ENCODE results near the gene DUXB.

DNA sequence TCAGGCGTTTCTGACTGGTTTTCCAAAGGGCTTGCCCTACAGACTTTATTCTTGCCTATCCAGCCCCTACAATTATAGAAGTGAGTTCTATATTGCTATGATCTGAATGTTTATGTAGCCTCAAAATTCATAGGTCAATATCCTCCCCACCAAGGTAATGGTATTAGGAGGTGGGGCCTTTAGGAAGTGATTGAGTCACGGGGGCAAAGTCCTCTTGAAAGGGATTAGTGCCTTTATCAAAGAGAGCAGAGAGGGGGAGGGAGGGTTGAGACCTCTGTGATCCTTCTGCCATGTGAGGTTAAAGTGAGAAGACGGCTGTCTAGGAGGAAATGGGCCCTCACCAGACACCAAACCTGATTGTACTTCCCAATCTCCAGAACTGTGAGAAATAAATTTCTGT lies 26.0 kb upstream of the DUXB start:
- TF ChIP-seq, protein P1, sequence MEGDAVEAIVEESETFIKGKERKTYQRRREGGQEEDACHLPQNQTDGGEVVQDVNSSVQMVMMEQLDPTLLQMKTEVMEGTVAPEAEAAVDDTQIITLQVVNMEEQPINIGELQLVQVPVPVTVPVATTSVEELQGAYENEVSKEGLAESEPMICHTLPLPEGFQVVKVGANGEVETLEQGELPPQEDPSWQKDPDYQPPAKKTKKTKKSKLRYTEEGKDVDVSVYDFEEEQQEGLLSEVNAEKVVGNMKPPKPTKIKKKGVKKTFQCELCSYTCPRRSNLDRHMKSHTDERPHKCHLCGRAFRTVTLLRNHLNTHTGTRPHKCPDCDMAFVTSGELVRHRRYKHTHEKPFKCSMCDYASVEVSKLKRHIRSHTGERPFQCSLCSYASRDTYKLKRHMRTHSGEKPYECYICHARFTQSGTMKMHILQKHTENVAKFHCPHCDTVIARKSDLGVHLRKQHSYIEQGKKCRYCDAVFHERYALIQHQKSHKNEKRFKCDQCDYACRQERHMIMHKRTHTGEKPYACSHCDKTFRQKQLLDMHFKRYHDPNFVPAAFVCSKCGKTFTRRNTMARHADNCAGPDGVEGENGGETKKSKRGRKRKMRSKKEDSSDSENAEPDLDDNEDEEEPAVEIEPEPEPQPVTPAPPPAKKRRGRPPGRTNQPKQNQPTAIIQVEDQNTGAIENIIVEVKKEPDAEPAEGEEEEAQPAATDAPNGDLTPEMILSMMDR (optimal IDR thresholded peaks at IDR 0.05 in 1 of 3, IDR thresholded peaks at IDR 0.05 in 1 of 3, conservative IDR thresholded peaks at IDR 0.05 in 1 of 3; ENCODE audit: extremely low read depth in 1 of 3, insufficient read depth in 2 of 3, low read length in 3 of 3) = no peak
- TF ChIP-seq EZH2 (IDR thresholded peaks at IDR 0.05; ENCODE audit: low read length) = no peak
